IPS-NIHi7 (cell line): ENCODE results near the gene CEP192.
A peak's percentile ranks its signal among the peaks of the same experiment; 100 is the strongest.
"Not testable (repeated sequence)": the region's sequence is repeated elsewhere in the genome, so short reads cannot be mapped to it uniquely, and the experiment has no call there.

Experiments used
- DNase-seq: peaks from one replicate; pipeline ENCODE4 v3.0.0; 2012; ENCODE audit warnings: mixed read lengths; ENCODE audit errors: extremely low spot score

CEP192 gene

DNA sequence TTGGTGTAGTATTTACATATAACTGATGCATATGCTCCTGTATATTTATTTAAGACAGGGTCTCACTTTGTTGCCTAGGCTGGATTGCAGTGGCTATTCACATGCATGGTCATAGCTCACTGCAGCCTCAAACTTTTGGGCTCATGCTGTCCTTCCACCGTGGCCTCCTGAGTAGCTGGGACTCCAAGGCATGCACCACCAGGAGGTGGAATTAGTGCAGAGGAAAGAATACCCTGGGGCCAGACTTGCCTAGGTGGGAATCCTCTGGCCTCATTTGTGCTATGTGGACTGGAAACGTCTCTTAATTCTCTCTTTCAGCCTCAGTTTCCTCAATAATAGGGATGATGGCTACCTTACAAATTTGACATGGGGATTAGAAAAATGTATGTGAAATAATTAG is 2.3 kb downstream of the CEP192 start:
- no peak for DNase-seq

GRCh38 chr18:12995424-12995823 is 4.3 kb downstream of the CEP192 start:
- no peak for DNase-seq

- DNase-seq: no peak
Measured at GRCh38 chr18:12995952-12996477, 4.9 kb downstream of the CEP192 start.

DNA sequence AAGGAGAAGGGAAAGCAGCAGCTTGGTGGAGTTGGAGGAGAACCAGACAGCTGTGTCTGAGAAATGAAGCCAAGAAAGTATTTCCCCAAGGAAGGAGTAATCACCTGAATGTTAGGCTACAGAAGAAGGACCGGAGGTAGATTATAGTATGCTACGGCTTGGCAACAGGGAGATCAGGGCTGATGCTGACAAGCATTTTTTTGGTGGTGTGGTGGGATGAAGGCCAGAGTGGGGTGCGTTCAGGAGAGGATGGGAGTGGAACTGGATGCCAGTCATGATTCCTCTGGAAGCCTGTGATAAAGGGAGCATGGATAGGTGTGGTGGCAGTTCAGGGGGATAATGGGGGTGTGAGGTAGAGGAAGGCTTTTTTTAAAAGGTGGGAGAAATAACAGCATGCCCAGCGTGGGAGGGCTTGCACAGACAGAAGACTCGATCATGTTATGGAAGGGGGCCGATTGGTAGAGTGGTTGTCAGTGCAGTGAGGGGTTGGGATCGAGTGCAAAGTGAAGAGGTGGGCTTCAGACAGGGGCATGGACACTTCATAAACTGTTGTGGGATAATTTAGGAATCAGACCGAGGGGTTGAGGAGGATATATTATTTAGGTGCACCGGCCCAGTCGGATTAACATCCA is 5.6 kb downstream of the CEP192 start:
- DNase-seq: no peak

- not testable (repeated sequence) for DNase-seq
Measured at GRCh38 chr18:12997330-12997729, 6.2 kb downstream of the CEP192 start.

DNA sequence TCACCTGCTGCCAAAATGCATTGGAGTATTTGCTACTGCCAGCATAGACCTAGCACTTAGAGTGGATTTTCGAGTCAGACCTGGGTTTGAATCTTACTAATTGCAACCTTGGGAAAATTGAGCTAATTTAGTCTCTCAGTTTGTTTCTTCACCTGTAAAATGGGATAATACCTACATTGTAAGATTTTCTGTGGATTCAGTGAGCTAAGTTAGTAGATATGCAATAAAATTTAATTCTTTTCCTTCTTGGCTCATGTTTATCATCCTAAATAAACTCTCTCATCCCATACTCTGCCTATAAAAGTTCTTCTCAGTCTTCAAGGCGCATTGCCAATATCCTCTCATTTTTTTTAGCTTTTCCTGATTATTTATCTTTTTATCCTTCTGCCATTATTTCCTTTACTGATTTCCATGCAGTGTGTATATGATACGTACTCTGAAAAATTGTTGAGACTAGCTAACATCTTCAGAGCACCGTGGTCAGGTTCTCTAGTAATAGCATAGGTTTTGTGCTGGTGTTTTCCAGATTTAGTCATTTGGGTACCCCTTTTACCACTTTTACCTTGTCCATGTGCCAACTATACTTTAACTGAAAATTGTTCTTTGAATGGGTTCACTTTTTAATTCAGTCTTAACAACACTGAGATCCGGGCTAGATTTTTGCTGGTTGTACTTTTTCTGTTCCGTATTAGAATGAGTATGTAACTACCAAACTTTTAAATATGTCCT is 7.3 kb downstream of the CEP192 start:
- DNase-seq: no peak

- peak; percentile 89 for DNase-seq
Measured at GRCh38 chr18:13003466-13003896, 12.3 kb downstream of the CEP192 start.

DNA sequence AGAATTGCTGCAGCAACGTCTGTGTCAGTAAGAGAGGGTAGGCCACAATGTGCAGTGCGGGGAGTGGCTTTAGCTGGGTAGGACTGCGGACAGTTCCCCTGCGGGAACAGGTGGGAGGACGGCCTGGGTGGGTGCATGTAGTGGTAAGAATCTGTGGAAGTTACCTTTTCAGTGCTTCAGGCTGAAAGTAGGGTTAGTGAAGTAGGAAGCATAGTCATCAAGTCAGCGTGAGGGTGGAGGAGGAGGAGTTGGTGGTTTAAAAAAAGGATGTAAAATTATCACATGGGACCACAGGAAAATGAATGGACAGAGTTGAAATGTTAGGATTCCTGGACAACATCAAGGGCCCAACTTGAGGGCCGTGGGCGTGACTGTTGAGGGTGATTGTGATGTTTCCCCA is 13.2 kb downstream of the CEP192 start:
- no peak for DNase-seq

DNA sequence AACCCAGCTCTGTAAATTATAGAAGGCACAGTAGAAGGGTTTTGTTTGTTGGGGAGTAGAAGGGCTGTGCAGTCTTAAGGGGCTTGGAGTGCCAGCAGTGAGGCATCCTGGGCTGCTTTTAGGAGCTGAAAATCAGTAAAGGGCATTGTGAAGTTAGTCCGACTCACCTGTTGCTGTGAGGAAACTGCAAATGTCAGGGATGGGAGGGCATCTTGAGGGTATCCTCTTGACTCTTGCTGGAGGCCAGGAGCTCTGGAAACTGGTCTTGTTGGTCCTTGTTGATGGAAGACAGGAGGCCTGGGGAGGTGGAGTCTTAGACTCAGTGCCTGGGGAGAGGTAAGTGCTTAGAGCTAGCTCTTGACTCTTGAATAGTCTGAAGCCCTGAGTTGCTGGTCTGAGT is 14.1 kb downstream of the CEP192 start:
- no peak for DNase-seq

GRCh38 chr18:13006531-13007247 is 15.5 kb downstream of the CEP192 start:
- no peak for DNase-seq

- DNase-seq: no peak
Measured at GRCh38 chr18:13007248-13007560, 16.0 kb downstream of the CEP192 start.

GRCh38 chr18:13011719-13012118 is 20.6 kb downstream of the CEP192 start:
- DNase-seq: no peak

- no peak for DNase-seq
Measured at GRCh38 chr18:13014232-13014631, 23.1 kb downstream of the CEP192 start.

DNA sequence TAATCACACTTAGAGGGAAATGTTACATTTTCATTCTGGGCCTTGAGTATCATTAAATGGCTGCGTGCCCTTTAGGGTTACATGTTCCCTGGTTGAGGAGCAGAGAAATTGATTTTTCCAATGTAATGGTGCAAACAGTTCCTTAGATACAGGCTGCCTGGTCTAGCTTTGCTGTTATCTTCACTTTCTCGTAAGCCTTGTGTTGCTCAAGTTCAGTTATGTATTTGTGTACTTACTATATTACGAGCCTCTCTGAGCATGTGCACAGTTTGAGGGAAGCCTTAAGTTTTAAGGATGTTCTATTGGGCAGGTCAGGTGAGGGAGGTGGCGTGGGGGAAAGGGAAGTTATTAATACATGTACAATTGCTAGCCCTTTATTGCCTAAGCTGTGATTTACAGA is 23.7 kb downstream of the CEP192 start:
- DNase-seq: no peak

- no peak for DNase-seq
Measured at GRCh38 chr18:13017247-13017875, 26.2 kb downstream of the CEP192 start.

DNA sequence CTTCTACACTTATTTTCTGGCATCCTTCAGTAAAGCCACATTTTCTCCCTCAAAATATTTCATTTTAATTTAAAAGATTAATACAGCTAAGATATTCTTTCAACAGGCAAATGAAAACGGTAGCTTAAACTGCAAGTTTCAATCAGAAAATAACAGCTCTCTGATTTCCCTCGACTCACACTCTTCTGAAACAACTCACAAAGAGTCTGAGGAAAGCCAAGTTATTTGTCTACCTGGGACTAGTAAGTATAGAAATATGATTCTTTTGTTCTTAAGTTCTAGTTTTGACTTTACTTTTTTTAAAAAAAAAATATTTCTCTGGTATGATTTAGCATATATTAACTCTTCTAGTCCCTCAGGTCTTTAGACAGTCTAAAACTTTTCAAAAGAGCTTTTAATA is 27.2 kb downstream of the CEP192 start:
- DNase-seq: no peak

- no peak for DNase-seq
Measured at GRCh38 chr18:13019301-13019700, 28.1 kb downstream of the CEP192 start.

DNA sequence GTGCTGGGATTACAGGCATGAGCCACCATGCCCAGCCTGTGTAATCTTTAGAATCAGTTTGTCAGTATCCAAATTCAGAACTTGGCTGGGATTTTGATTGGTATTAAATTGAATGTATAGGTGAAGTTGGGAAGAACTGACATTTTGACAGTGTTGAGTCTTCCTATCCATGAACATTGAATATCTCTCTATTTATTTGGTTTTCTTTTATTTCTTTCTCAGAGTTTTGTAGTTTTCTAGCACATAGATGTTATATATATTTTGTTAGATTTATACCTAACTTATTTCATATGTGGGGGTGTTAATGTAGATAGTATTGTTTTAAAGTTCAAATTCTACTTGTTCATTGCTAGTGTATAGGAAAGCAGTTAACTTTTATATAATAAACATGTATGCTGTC is 31.5 kb downstream of the CEP192 start:
- no peak for DNase-seq

GRCh38 chr18:13025233-13025632 is 34.1 kb downstream of the CEP192 start:
- no peak for DNase-seq

GRCh38 chr18:13026583-13027270 is 35.6 kb downstream of the CEP192 start:
- no peak for DNase-seq

- DNase-seq: no peak
Measured at GRCh38 chr18:13028869-13029268, 37.7 kb downstream of the CEP192 start.

DNA sequence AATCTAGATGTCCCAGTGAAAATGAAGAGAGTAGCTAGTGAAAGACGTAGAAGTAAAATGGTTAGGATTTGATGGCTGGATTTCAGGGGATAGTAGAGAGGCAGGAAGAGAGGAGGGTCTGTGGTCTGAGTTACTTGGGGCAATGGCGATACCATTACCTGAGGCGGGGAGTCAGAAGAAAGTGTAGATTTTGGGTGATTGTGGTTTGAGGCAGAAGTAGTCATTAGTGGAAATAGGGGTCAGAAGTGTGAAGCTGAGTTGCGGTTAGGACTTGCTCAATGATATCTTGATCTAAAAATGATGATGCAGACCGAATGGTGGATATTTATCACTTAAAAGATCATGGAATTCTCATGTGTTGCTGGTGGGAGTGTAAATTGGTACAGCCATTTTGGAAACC is 41.0 kb downstream of the CEP192 start:
- no peak for DNase-seq
